Medulla oblongata (tissue), 1 donor: ENCODE data around the gene FHOD3.
A peak's percentile ranks its signal among the peaks of the same experiment; 100 is the strongest.
"Not testable (repeated sequence)": the region's sequence is repeated elsewhere in the genome, so short reads cannot be mapped to it uniquely, and the experiment has no call there.

Experiments
- DNase-seq: peaks from one replicate; pipeline ENCODE4 v3.0.0-alpha.2; 2015; ENCODE audit errors: extremely low spot score

FHOD3 gene

DNA sequence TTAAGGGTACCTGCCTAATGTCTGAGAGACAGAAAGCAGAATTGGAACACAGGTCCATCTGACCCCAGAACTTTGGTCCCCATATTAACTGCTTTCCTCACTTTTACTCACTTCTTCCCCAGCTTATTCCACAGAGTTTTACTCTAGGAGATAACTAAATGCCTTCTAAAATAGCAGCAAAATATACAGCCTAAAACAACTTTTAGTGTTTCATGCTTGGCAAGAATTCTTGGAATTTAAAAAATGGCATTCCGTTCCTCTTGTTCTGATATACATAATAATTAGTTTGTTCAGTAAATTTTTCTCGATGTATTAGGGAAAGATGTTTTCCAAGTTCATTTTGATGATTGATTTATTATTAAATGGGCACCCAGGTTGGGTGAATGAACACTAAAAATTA lies 151.9 kb downstream of the FHOD3 start:
- no peak for DNase-seq

DNA sequence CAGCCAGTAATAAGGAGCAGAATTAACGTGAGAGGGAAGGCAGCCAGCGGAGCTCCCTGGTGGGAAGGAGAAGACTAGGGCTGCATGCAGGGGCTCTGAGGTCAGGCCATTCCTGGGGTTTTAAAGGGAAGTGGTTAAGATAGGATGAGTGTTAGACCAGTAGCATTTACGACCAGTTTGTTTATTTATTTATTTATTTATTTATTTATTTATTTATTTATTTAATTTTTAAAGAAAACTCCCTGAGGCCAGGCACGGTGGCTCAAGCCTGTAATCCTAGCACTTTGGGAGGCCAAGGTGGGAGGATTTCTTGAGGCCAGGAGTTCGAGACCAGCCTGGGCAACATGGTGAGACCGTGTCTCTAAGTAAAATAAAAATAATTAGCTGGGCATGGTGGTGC lies 152.8 kb downstream of the FHOD3 start:
- DNase-seq = no peak

DNA sequence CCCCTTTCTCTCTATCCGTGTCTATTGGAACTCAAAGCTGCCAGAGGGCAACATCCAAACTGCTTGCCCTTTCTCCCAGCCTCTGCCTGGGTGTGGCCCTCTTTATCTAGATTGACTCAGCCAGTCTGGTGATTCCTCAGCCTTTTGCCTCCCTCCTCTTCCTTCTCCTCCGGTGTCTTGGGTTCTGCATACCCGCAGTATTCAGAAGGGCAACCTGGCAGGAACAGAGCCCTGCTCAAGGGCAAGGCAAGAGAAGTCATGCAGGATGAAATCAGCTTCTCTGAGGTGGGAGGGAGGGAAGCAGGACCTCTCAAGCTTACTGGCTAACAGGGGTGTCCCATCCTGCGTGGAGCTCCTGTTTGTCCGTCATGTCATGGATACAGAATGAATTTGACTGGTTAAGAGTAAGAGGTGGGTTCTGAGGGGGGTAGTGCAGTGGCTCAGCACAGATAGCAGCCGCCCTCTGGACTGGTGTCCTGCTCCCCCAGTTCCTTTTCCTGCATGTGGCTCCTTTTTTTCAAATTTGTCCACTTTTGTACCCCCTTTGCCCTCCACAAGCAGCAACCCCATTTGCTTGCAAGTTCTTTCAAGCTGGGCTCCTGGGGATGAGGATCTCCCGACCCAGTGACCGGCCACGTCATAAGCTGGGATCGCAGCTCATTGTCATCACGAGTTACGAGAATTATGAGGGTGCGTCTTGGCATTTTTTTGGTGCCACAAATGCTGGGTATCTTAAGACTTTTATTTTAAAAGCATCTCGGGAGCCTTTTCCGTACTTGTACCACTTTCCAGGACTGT lies 154.1 kb downstream of the FHOD3 start:
- no peak for DNase-seq

DNA sequence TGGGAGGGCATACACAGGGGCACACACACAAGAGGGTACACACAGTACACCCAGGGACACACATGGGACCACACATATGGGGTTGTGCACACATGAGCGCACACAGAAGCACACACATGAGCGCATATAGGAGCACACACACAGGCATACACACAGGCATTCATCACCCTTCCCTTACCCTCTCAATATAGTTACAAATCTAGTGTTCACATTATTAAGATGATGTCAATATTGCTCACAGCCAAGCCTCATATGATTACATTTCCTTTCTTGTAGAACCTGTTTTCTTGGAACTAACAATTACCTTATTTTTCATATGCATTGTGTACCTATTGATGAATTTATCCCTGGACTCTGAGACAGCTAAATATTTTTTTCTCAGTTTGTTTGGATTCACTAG lies 156.7 kb downstream of the FHOD3 start:
- DNase-seq = no peak

GRCh38 chr18:36454848-36455458 lies 157.4 kb downstream of the FHOD3 start:
- no peak for DNase-seq

- no peak for DNase-seq
Observed at GRCh38 chr18:36455931-36456330, 158.4 kb downstream of the FHOD3 start.

- no peak for DNase-seq
Observed at GRCh38 chr18:36456622-36457021, 159.1 kb downstream of the FHOD3 start.

- DNase-seq = no peak
Observed at GRCh38 chr18:36457683-36458082, 160.2 kb downstream of the FHOD3 start.

GRCh38 chr18:36458306-36458705 lies 160.8 kb downstream of the FHOD3 start:
- DNase-seq = no peak

GRCh38 chr18:36459203-36459602 lies 161.7 kb downstream of the FHOD3 start:
- DNase-seq = no peak

GRCh38 chr18:36459786-36460185 lies 162.3 kb downstream of the FHOD3 start:
- DNase-seq = no peak

DNA sequence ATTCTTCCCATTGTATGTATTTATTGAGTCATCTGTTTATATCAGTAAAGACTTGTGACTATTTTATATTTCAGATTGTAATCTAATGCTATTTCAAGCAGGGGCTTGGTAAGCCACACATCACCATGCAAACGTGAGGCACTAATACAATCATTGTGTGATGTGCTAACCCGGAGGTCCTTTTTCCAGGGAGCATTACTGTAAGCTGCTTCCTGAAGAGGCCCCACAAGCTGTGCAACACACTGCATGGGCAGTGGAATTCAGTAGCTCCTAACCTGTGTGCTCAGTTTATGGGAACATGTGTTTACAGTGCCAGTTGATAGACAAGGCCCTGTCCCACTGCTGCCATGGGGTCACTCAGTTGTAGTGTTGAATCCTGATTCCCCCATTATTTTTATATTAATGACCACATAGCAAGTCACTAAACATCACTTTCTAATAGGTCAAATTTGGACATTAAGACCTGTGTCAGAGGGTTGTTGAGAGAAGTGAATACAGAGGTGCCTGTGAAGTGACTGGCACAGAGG lies 162.9 kb downstream of the FHOD3 start:
- no peak for DNase-seq

- no peak for DNase-seq
Observed at GRCh38 chr18:36460854-36461253, 163.3 kb downstream of the FHOD3 start.

GRCh38 chr18:36461551-36461987 lies 164.1 kb downstream of the FHOD3 start:
- DNase-seq = no peak

DNA sequence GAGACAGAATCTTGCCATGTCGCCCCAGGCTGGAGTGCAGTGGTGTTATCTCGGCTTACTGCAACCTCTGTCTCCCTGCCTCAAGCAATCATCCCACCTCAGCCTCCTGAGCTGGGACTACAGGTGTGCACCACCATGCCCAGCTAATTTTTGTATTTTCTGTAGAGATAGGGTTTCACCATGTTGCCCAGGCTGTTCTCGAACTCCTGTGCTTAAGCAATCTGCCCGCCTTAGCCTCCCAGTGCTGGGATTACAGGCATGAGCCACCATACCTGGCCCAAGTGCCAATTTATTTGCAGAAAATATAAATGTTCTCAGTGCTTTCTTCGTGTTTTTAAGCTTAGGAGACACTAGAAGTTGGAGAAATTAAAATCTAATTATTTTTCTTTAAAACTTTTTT lies 166.0 kb downstream of the FHOD3 start:
- DNase-seq = not testable (repeated sequence)

GRCh38 chr18:36464126-36464651 lies 166.7 kb downstream of the FHOD3 start:
- DNase-seq = no peak

DNA sequence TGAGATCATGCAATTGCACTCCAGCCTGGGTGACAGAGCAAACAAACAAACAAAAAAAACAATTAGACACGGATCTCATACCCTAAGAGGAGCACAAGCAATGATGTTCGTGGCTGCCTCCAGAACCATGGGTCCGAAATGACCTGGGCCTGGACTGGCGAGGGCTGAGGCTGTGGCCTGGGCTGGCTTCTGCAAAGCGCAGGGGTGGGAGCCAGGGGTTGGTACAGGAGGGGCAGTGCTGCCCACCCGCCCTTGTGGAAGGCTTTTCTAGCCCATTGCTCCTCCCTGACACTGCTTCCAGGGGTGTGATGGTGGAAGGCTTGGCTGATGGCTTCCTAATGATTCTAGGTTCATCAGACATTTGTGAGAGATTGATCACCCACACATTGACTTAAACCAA lies 167.8 kb downstream of the FHOD3 start:
- DNase-seq = no peak

- no peak for DNase-seq
Observed at GRCh38 chr18:36465970-36466369, 168.5 kb downstream of the FHOD3 start.

DNA sequence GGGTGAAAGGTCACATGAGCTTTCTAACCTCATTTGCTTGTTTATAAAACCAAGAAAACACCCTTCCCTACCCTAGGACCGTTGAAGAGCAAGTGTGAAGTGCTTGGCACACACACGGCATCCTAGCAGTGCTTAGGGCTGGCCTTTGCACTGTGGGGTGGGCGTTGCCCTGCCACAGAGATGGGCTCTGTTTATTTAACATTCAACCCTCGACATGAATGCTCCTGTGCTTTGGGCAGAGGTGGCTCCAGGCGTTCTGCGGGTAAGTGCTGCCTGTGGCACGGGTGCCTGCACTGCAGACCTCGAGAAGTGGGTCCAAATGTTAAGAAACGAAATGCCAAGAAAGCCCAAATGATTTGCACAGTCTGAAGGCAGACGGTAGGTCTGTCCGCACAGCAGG lies 170.1 kb downstream of the FHOD3 start:
- no peak for DNase-seq

GRCh38 chr18:36468161-36468560 lies 170.6 kb downstream of the FHOD3 start:
- DNase-seq = no peak

- DNase-seq = no peak
Observed at GRCh38 chr18:36469461-36469860, 171.9 kb downstream of the FHOD3 start.

GRCh38 chr18:36470896-36471295 lies 173.4 kb downstream of the FHOD3 start:
- DNase-seq = no peak

- peak; percentile 44 for DNase-seq
Observed at GRCh38 chr18:36471393-36471792, 173.9 kb downstream of the FHOD3 start.
